Panc1 (cell line): ENCODE measurements around the gene FGL2. TPM values are rescaled to one million over a fixed set of nuclear protein-coding genes. Genes with fewer than 3 reads are reported as not detected.

ENCODE experiments used
- ATAC-seq: fragments of 200-7000 bp; cut with Tn5 transposase; 2 replicates; pipeline ENCODE4 v1.9.1; 2020; ENCODE audit warnings: mild to moderate bottlenecking, moderate library complexity
- BruUV-seq: library from RNA; stranded (reverse); fragments of 400-500 nt; replicated peaks from 2 replicates; lab custom pipeline; 2021; lab: Mats Ljungman, UMichigan
- CTCF ChIA-PET: fragments of 300-600 bp; sonication (Branson Sonifier 250); formaldehyde crosslinking; loops from one replicate; lab custom pipeline; 2022; ENCODE audit warnings: antibody characterized with exemption; lab: Charles Lee
- POLR2A ChIA-PET: fragments of 300-600 bp; sonication (Branson Sonifier 250); formaldehyde crosslinking; loops from one replicate; lab custom pipeline; 2022; ENCODE audit warnings: antibody characterized with exemption; lab: Charles Lee
- DNase-seq: peaks from one replicate; pipeline ENCODE4 v3.0.0-alpha.2; 2010; ENCODE audit warnings: low read depth, low spot score
- H3K27ac ChIP-seq: 2 replicates; pipeline ENCODE4 v1.5.1; 2011; ENCODE audit warnings: mild to moderate bottlenecking, low read length, inconsistent platforms
- H3K27me3 ChIP-seq: fragments of 200-500 bp; sonication (Bioruptor generic); 2 replicates; pipeline ENCODE4 v1.6.0; 2014; ENCODE audit warnings: low read length, inconsistent platforms; ENCODE audit not compliant: control insufficient read depth, insufficient read depth
- H3K36me3 ChIP-seq: fragments of 200-500 bp; sonication (Bioruptor generic); 2 replicates; pipeline ENCODE4 v1.5.1; 2014; ENCODE audit warnings: inconsistent platforms, mild to moderate bottlenecking, low read length, moderate library complexity; ENCODE audit not compliant: control insufficient read depth, insufficient read depth
- H3K4me1 ChIP-seq: 2 replicates; pipeline ENCODE4 v1.5.1; 2011; ENCODE audit warnings: inconsistent platforms, mild to moderate bottlenecking, low read length, moderate library complexity; ENCODE audit not compliant: control insufficient read depth, insufficient read depth
- H3K4me3 ChIP-seq, 2 experiments: 2 replicates each; pipeline ENCODE4 v1.5.1; 2011 to 2012; ENCODE audit warnings: low read depth in 2 of 2, low read length in 2 of 2, mild to moderate bottlenecking in 2 of 2, inconsistent platforms in 1 of 2, moderate library complexity in 1 of 2
- H3K9me3 ChIP-seq: fragments of 200-500 bp; sonication (Bioruptor generic); 2 replicates; pipeline ENCODE4 v1.5.1; 2014; ENCODE audit warnings: low read depth, mild to moderate bottlenecking, inconsistent platforms, low read length, moderate library complexity; ENCODE audit not compliant: control insufficient read depth, insufficient read depth
- CTCF ChIP-seq: fragments of 450-650 bp; IDR thresholded peaks from 2 replicates; pipeline ENCODE4 v1.5.1; 2017; ENCODE audit warnings: mild to moderate bottlenecking
- POLR2AphosphoS5 ChIP-seq: IDR thresholded peaks from 2 replicates; pipeline ENCODE4 v1.6.1; 2012; ENCODE audit warnings: mild to moderate bottlenecking, low read depth, low read length, moderate library complexity
- REST ChIP-seq, 2 experiments: IDR thresholded peaks; 2 replicates each; pipeline ENCODE4 v1.6.1; 2011 to 2012; ENCODE audit warnings: low read depth in 2 of 2, control low read depth in 1 of 2, low read length in 1 of 2, mild to moderate bottlenecking in 1 of 2, moderate library complexity in 1 of 2; ENCODE audit not compliant: insufficient read depth in 1 of 2
- SIN3A ChIP-seq: IDR thresholded peaks from 2 replicates; pipeline ENCODE4 v1.6.1; 2012; ENCODE audit warnings: low read depth, mild to moderate bottlenecking, low read length, moderate library complexity, borderline replicate concordance; ENCODE audit not compliant: insufficient read depth
- TCF7L2 ChIP-seq: IDR thresholded peaks from 2 replicates; pipeline ENCODE4 v1.6.1; 2011; ENCODE audit warnings: mild to moderate bottlenecking, low read depth, low read length, inconsistent platforms
- in situ Hi-C: cut with HindIII; loops from 2 replicates; pipeline ENCODE4 v1.10.0; 2016; ENCODE audit warnings: low sequenced_read_pairs, low pct_unique_long_range_greater_than_20kb
- intact Hi-C: fragments of 100-400 bp; cut with micrococcal nuclease; formaldehyde crosslinking; loops from one replicate; pipeline ENCODE4 v1.10.0; 2022; ENCODE audit not compliant: unreplicated experiment
- total RNA-seq: library from RNA; stranded (reverse); gene quantifications from one replicate; pipeline ENCODE4 v1.2.1, GENCODE V29; 2021; ENCODE audit not compliant: unreplicated experiment

Gene FGL2
- total RNA-seq, 1 experiment from 2014 or later, result not detected

- H3K9me3 ChIP-seq, result no peaks in the 10 kb centered on the region
- ATAC-seq, result no peak
- TF ChIP-seq REST (IDR thresholded peaks at IDR 0.05; ENCODE audit: insufficient read depth in 1 of 2, low read depth in 2 of 2, low read length in 1 of 2), result no peak
- TF ChIP-seq TCF7L2, result no peak
- in situ Hi-C loops, result no loop called here
- peaks cover 2% of the 10 kb centered on the region; the same call in 1 of the 2 replicates for H3K27me3 ChIP-seq
- intact Hi-C loops, result no loop called here
- ChIA-PET CTCF (no interaction called here), POLR2A (no interaction called here)
- DNase-seq, result no peak
- no peaks in the 10 kb centered on the region for H3K4me1 ChIP-seq
- no peak overlapping the region for H3K27ac ChIP-seq
- BruUV-seq, result no TSS peak
- no peaks in the 10 kb centered on the region for H3K36me3 ChIP-seq
- no peak overlapping the region for H3K4me3 ChIP-seq
Measured at GRCh38 chr7:77200542-77200941, 923 bp upstream of the FGL2 start.

GRCh38 chr7:77197141-77197540 lies 2.5 kb downstream of the FGL2 start:
- H3K27me3 ChIP-seq, result peaks cover 2% of the 10 kb centered on the region; the same call in 1 of the 2 replicates
- ATAC-seq, result no peak
- no peak for TF ChIP-seq CTCF
- TF ChIP-seq REST (IDR thresholded peaks at IDR 0.05; ENCODE audit: insufficient read depth in 1 of 2, low read depth in 2 of 2, low read length in 1 of 2), result no peak
- no peak for TF ChIP-seq TCF7L2
- no peak for TF ChIP-seq SIN3A
- no peak for TF ChIP-seq POLR2AphosphoS5
- H3K36me3 ChIP-seq, result no peaks in the 10 kb centered on the region
- no peak overlapping the region for H3K4me3 ChIP-seq
- intact Hi-C loops, result loop anchor here (10.0 kb wide), 1 partner anchor 52 kb away; no protein-coding TSS in a partner anchor
- no peaks in the 10 kb centered on the region for H3K4me1 ChIP-seq
- no peaks in the 10 kb centered on the region for H3K9me3 ChIP-seq
- CTCF ChIA-PET, result no interaction called here
- no peak overlapping the region for H3K27ac ChIP-seq
- POLR2A ChIA-PET, result no interaction called here
- BruUV-seq, result no TSS peak
- in situ Hi-C loops, result no loop called here
- DNase-seq, result no peak
